ENCODE measurements around the gene POLN. TPM values are rescaled to one million over a fixed set of nuclear protein-coding genes. Genes with fewer than 3 reads are reported as not detected.
"Not testable (repeated sequence)": the region's sequence is repeated elsewhere in the genome, so short reads cannot be mapped to it uniquely, and the experiment has no call there.

Gene POLN
- total RNA-seq, 1 donor from 2014 or later, result 7.6 TPM

DNA sequence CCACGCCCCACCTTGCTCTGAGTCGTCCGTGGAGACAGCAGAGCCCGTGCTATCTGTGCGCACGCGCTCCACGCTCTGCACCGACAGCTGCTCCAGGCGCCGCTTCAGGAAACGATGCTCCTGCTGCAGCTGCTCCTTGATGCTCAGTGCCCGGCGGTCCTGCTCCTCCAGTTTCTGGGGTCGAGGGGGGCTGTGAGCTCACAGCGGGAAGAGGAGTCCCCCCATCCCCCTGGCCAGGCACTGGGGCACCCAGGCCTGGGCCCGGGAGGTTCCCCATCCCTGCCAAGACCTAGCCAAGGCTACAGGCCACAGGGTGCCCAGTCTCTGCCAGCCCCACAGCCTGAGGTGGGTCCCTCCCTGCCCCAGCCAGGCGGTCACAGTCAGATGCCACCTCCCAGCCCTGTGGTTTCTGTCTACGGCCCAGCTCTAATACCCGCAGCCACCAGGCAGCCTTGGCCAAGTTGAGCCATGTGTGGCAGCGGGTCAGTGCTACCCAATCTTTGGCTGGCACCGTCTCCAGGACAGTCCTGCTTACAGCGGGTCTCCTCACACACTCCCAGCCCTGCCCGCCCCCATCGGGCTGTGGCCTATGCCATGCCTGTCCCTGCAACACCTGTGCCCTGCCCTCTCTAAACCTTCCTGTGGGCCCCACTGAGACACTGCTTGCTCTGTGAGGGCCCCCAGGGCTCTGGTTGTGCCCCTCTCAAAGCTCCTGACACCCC lies 9.3 kb upstream of the POLN start:
- no peak for DNase-seq

DNA sequence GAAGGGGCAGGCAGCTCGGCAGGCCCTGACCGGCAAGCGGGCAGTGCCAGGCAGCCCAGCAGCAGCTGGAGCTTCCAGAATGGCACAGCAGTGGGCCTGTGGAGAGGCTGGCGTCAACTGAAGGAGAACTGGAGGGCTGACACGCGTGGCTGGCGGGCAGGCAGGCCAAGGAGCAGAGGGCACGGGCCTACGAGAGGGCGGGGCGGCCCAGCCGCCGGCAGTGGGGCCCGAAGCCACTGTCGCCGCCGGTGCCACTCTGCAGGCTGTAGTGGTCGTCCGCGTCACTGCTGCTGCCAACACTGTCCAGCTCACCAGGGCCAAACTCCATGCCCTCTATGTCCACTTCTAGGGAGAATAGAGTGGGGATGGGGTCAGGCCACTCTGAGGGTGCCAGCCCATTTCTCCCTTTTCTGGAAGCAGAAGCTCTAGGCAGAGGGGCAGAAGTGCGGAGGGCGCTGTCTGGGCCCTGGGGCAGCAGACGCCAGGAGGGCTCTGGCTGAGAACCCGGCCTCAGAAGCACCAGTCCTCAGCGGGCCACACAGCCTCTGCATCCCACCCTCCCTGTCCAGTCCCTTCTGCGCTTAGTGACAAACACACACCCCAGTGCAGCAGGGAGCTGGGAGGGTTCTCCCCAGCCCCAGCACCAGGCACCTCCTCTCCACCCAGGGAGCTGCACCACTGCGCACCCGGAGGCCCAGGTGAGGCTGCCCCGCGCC lies 8.6 kb upstream of the POLN start:
- no peak for DNase-seq

DNA sequence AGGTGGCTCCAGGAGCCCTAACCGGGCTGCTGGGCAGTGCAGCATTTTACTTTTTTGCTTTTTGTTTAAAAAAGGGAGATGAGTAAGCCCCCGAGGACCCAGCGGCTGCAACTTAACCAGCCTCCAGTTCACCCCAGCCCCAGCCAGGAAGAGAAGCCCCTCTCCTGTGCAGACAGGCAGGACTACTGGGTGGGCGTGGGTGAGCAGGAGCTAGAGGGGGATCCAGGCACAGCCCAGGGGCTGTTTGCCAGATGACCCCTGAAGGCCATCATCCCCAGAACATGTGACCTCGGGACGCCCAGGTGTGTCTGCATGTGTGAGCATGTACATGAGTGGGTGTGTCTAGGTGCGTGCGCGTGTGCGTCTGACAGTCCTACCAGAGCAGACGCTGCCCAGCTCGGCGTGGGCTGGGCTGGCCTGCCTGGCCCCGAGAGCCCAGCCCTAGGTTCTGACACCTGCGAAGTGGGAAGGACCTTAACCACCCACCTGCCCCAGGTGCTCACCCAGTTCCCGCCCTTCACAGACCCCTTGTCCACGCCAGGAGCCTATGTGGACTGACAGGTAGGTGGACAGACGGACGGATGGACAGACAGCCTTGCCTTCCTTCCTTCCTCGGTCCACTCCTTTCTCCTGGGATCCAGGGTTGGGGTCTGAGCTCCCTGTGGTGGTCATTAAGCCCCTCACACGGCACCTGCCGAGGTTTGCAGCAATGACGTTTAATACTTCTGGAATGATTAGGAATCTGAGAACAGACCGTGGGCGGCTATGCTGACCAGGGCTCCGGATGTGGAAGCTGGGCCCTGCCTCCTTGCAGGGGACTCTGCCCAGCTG lies 7.8 kb upstream of the POLN start:
- no peak for DNase-seq

DNA sequence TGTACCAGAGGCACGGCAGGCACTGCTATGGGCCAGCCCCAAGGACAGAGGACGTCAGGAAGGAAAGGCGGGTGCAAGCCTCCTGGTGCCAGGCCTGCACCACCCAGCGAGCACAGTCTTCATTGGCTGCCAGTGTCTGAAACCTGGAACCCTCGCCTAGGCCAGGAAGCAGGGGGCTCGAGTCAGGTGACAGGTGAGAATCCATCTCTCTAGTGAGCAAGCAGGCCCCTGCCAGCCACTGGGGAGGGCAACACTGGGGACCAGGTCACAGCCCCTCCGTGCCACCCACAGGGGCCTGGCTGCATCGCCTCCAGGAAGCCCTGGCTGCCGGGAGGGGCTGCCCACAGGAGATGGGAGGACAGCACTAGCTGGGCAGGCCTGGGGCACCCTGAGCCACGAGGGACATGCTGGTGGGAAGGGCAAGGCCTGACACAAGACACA lies 6.9 kb upstream of the POLN start:
- DNase-seq, result no peak

DNA sequence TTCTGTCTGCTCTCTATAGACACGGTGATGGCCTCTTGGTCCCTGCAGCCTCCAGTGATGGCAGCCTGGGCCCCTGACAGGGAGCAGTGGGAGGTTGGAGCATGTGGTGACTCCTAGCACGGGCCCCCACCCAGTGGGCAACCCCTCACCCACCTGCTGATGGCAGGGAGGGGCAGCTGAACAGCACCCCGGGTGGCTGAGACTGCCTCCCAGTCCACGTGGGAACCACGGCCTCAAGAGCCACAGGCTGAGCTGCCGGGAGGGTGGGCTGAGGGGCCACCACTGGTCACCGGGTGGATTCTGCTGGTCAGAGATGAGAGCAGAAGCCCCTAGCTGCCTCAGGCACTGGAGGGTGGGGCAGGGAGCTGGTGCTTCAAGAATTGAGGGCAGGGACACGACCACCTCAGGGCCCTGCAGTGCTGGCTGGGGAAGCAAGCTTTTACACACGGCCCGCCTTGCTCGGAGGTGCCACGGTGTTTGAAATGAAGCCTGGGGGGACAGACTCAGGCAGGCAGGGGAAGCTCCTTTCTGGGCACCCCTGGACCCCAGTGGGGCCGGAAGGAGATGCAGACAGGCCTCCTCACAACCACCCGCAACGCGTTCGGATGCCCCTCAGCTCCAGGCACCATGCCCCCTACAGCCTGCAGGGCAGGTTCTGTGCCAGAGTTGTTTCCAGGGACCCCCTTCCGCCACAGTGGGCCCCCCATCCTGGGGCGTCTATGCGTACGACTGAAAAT lies 6.3 kb upstream of the POLN start:
- DNase-seq, result no peak

DNA sequence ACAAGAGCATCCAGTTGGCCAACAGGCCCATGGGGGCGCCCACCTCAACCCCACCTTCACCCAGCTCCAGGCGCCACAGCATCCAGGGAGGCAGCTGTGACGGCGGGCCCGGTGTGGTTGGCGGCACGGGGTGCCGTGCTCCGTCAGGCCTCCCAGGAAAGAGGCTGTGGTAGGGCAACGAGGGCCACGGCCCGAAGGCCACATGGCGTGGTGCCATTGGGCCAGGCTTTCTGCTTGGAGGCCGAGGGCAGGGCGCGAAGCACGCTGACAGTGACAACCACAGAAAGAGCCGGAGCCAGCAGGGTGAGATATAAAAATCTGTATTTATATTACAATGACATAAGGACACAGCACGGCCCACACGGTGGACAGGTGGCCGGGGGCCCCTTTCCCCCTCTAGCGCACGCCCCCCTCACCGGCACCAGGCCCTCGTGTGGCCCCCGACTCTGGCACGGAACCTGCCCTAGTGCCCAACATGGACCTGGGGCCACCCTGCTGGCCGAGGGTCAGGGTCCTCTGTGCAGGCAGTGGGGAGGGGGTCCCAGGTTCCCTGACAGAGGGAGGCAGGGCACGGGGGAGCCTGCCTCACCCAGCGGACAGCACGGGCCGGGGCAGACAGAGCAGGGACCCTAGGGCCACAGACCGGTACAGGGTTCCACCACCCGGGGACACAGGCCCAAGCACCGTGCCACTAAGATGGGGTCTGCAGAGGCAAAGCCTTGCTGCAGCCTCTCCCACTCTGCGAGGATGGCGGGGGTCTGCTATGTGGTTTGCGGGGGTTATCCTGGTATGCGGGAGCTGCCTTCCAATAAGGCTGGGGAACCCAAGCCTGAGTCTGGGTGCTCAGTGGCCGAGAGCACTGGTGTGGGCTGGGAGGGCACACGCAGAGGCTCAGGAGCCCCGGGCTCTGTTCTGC lies 5.5 kb upstream of the POLN start:
- DNase-seq, result no peak

DNA sequence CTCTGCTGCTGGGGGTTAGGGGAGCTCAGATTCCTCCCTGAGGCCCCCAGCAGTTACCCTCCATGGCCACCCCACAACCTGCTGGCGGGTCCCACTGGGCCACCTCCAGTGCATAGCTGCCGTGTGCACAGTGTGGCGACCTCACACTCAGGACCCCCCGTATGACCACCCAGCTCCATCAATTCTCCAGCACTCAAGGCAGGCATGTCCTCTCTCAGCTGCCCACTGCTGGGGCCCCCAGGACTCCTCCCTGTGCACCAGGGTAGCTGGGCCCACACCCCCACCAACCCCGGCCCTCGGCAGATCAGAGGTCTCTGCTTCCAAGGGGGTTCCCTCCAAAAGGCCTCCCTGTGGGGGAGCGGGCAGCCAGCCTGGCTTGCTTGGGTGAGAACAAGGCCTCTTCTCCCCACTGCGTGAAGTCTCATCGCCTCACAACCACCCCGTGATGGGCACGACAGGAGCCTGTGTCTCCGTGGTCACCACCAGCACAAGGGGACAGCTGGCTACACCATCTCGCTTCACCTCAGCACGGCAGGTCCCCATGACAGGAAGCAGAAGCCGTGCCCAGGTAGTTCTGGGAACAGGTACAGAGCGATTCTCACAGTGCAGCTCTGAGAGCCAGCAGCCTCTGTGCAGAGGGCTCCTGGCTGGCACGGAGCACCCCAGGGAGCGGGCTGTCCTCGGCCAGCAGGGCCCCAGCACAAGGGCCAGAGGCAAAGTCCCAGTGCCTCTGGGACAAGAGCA lies 4.6 kb upstream of the POLN start:
- DNase-seq, result no peak

DNA sequence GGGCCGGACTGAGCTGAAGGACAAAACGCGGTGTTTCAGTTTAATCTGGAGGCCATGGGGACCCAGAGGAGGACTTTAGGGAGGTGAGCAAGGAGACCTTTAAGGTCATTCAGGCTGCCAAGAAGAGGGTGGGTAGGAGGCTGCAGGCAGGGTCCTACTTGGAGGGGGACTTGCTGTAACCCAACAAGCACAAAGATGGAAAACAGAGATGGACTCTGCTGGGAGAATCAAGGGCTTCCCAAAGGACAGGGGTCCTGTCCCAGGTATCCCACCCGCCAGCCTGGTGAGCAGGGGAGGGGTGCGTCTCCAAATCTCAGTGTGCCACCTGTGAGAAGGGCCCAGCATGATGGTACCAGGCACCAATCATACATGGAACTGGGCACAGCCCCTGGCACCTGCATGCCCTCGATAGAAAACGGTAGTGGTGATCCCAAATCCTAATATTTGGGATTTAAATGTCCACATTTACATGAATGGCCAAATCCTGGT lies 3.9 kb upstream of the POLN start:
- DNase-seq, result no peak

DNA sequence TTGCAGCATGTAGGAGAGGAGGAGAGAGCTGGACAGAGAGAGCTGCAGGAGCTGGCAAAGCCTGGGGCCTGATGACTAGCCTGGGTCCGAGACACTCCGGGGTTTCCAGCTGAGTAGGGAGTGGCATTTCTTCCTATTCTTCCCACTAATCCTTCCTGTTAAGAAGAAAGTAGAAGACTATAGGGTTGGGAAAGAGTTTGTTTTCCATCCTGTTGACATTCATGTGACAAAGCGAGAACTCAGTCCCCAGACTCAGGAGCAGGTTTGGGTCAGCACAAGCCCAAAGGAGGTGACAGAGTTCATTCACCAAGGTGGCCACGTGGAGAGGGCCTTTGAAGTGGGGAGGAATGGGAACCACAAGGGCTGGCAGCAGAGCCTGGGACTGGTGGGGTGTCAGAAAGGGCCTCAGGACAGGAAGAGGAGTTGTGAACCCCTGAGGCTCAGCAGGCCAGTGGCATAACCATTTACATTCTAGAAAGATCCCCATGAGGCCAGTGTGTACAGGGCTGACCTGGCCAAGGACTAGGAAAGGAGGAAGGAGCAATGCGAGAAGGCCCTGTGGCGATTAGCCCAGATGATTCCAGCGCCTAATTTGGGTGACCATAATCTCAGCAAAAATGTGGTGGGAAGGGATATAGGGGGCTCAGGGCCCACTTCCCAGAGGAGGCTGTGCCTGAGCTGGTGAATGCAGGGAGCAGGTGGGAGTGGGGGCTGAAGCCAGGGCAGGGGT lies 3.3 kb upstream of the POLN start:
- DNase-seq, result no peak

DNA sequence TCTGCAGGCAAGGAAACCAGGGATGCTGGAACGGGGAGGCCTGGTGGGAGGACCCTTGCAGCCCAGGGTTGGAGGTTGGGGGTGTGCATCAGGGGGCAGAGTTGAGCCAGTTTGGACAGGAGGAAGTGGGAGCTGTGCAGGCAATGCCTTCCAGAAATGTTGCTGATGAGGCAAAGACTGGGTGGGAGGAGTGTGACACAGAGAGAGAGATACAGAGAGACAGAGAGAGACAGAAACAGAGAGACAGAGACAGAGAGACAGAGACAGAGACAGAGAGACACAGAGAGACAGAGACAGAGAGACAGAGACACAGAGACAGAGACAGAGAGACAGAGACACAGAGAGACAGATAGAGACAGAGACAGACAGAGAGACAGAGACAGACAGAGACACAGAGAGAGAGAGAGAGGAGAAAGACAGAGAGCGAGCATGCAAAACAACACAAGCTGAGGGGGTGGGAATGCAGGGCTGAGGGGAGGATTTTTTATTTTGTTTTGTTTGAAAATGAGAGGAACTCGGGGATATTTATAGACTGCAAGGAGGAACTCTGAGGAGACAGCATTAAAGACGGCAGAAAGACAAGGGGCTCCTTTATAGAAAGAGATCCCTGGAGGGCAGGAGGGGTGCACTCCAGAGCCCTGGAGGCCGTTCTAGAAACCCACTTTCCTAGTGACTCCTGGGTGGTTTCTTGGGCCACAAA lies 1.9 kb upstream of the POLN start:
- peak; percentile 68 for DNase-seq

DNA sequence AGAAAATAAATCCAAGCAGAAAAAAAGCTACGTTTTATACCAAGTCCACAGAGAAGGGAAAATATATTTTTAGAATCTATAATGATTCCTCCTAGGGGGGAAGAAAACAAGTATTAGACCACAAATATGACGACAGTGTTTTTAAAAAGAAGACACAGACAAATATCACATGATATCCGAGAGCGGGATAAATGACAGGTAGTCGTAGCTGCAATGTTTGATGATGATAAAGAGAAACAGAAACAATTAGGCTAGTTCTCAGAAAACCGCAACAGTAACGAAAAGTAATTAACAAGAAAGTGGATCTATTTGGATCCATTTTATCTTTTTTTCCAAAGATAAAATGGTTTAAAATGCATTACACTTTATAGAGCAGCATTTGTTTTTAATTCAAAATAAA lies 918 bp downstream of the POLN start:
- no peak for DNase-seq

DNA sequence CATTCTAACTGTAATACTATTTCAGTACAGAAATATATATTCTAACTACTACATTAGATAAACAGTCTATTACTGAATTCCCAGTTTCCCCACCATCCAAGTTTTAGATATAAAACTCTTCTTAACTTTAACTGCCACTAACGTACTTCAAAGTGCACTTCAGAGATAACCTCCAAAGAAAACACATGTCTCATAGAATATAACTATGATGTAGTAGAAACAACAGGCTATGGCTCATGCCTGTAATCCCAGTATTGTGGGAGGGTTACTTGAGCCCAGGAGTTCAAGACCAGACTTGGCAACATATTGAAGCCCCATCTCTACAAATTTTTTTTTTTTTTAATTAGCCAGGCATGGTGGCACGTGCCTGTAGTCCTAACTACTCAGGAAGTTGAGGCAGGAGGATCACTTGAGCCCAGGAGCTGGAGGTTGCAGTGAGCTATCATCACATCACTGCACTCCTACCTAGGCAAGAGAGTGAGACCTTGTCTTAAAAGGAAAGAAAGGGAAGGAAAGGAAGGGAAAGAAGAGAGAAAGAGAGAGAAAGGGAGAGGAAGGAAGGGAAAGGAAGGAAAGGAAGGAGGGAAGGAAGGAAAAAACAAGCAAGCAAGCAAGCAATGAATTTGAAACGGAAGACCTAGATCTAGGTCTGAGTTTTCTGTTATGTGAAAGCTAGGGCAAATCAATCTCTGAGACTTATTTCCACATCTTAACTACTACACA lies 4.8 kb downstream of the POLN start:
- DNase-seq, result no peak

DNA sequence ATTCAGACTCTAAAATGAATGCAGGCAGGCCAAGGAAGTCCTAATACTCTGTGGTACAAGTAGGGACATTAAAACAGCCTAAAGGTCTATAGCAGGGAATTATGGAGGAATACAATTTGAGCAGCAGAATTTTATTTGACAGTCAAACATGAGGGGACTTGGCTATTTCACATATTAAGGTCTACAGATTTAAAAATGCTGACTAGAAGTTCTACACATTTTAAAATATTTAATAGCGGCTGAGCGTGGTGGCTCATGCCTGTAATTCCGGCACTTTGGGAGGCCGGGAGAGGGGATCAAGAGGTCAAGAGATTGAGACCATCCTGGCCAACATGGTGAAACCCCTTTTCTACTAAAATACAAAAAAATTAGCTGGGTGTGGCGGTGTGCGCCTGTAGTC lies 10.8 kb downstream of the POLN start:
- no peak for DNase-seq

DNA sequence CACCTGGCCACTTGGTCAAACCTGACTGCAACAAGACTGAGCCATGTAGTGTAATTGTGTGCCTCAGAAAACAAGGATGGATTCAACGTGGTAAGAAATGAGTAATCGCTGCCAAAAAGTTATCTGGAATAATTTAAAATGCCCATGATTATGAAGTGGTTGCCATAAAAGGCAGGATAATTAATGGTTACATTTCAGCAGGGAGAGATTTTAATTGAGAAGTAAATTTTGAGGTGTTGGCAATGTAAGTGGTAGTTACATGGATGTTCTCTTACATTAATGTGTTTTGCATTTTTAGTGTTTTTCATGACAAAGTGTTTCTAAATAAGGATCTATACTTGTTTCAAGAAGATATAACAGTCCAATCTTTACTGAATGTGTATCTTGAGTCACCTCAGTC lies 15.7 kb downstream of the POLN start:
- DNase-seq, result no peak

DNA sequence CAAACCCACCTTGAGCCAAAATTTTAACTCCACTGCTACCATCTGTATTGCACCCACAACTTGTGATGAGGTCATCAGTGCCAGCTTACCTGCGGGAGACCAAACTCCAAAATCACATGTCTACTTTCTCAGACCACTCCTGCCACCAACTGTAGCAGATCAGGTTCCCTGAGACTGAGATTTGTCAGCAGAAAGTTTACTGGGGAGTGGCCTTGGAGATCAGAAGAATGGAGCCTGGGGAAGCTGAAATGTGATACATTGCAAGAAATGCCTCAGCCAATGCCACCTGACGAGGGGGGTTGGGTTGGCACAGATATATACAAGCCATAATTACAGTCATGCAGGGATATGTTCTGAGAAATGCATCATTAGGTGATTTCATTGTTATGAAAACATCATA lies 19.1 kb downstream of the POLN start:
- DNase-seq, result no peak

DNA sequence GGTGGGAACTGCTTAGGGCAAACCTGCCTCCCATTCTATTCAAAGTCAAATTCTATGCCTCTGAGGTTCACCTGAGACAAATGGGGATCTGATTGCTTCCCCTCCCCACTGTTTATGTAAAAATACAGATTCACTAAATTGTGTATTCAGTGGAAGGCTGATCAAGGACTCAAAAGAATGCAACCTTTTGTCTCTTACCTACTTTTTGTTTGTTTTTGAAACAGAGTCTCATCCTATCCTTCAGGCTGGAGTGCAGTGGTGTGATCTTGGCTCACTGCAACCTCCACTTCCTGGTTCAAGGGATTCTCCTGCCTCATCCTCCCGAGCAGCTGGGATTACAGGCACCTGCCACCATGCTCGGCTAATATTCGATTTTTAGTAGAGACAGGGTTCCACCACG lies 20.5 kb downstream of the POLN start:
- DNase-seq, result not testable (repeated sequence)

DNA sequence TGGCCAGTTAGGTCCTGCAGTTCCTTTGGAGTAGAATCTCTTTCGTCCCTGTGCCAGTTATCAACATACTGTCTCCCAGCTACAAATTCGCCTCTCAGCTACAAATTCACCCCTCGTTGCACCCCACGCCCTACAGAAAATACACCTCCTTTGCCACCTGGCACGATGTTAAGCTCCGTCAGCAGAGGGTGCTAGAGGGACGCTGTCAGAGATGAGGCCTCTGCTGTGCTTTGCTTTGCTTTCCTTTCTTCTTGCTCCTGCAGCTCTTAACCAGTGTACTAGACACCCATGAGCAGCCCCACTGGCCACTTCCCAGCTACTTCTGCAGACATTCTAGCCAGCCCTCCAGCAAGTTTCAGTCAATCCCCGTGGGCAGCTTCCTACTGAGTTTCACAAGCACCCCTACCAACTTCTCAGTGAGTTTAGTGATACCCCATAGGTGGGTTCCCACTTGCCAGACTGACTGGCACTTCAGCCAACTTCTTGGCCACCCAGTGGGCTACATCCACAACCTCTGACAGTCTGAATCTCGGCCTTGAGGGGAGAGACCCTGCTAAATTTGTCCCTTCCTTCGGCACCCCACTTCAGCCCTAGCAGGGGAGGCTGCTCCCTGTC lies 21.8 kb downstream of the POLN start:
- peak; percentile 87 for DNase-seq

DNA sequence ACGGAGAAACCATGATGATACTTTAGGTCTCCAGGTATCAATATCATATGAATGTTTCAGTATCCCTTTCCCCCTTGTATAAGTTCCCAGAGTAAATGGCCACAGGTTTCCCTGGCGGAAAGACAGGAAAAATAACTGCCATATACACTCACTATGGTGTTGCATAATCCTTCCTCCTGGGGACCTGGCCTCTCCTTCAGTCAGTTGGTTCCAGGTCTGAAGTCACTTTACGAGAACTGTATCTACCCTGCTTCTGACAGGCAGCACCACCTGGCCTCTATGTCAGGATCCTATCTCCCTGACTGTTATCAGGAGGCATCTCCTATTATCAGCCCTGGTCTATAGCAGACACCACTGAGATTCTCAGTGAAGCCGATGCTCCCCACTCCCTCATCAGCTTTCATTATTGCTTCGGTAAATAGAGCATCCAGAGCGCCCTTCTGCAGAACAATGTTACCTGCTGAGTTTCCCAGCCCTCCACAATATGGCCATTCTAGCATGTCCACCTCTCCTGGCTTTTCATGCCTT lies 22.6 kb downstream of the POLN start:
- no peak for DNase-seq

All from tongue (tissue), 2 donors.